MM.1S (cell line): ENCODE data around the gene NEDD4L.

Experiments
- DNase-seq: peaks from one replicate; pipeline ENCODE4 v3.0.0-alpha.2; 2015
- H2AFZ ChIP-seq: fragments of 300-600 bp; sonication (generic); 2 replicates; pipeline ENCODE4 v1.6.0; 2016; ENCODE audit warnings: antibody characterized with exemption, low read length
- H3F3A ChIP-seq: fragments of 300-600 bp; sonication (generic); 2 replicates; pipeline ENCODE4 v1.6.1; 2016; ENCODE audit warnings: mild to moderate bottlenecking, antibody characterized with exemption, low read length, moderate library complexity, mixed read lengths; ENCODE audit not compliant: insufficient read depth
- H3K27ac ChIP-seq: fragments of 300-600 bp; sonication (generic); 2 replicates; pipeline ENCODE4 v1.5.1; 2016; ENCODE audit warnings: mild to moderate bottlenecking, low read length
- H3K27me3 ChIP-seq: fragments of 300-600 bp; sonication (generic); replicated peaks from 2 replicates; pipeline ENCODE4 v1.6.0; 2016; ENCODE audit warnings: low read length; ENCODE audit not compliant: insufficient read depth
- H3K36me3 ChIP-seq: fragments of 300-600 bp; sonication (generic); replicated peaks from 2 replicates; pipeline ENCODE4 v1.6.1; 2016; ENCODE audit warnings: mild to moderate bottlenecking, low read length, mixed read lengths; ENCODE audit not compliant: insufficient read depth
- H3K4me1 ChIP-seq: fragments of 300-600 bp; sonication (generic); 2 replicates; pipeline ENCODE4 v1.6.1; 2016; ENCODE audit warnings: low read length, mixed read lengths
- H3K4me2 ChIP-seq: fragments of 300-600 bp; sonication (generic); 2 replicates; pipeline ENCODE4 v1.6.0; 2016; ENCODE audit warnings: low read depth, low read length
- H3K4me3 ChIP-seq: fragments of 300-600 bp; sonication (generic); 2 replicates; pipeline ENCODE4 v1.5.1; 2016; ENCODE audit warnings: low read length, mixed read lengths
- H3K79me2 ChIP-seq: fragments of 300-600 bp; sonication (generic); 2 replicates; pipeline ENCODE4 v1.6.1; 2016; ENCODE audit warnings: mixed run types, low read length, mixed read lengths
- H3K9ac ChIP-seq: fragments of 300-600 bp; sonication (generic); 2 replicates; pipeline ENCODE4 v1.6.1; 2016; ENCODE audit warnings: low read length, mixed read lengths
- H3K9me2 ChIP-seq: fragments of 300-600 bp; sonication (generic); replicated peaks from 2 replicates; pipeline ENCODE4 v1.6.1; 2016; ENCODE audit warnings: mild to moderate bottlenecking, low read length, mixed read lengths; ENCODE audit not compliant: insufficient read depth
- H3K9me3 ChIP-seq: fragments of 300-600 bp; sonication (generic); replicated peaks from 2 replicates; pipeline ENCODE4 v1.6.1; 2016; ENCODE audit warnings: mild to moderate bottlenecking, low read length, mixed read lengths; ENCODE audit not compliant: insufficient read depth
- H4K20me1 ChIP-seq: fragments of 300-600 bp; sonication (generic); 2 replicates; pipeline ENCODE4 v1.6.1; 2016; ENCODE audit warnings: mild to moderate bottlenecking, low read length, moderate library complexity, mixed read lengths; ENCODE audit not compliant: insufficient read depth
- EZH2 ChIP-seq: fragments of 300-600 bp; sonication (generic); optimal IDR thresholded peaks from 2 replicates; pipeline ENCODE3; 2017; ENCODE audit warnings: low read depth, mild to moderate bottlenecking, antibody characterized with exemption, low read length, mixed read lengths
- EZH2phosphoT487 ChIP-seq: fragments of 300-600 bp; sonication (generic); IDR thresholded peaks from 2 replicates; pipeline ENCODE4 v1.6.1; 2018; ENCODE audit warnings: antibody characterized with exemption, low read length
- TF ChIP-seq, protein P1 (sequence below): fragments of 300-600 bp; sonication (generic); IDR thresholded peaks from 2 replicates; pipeline ENCODE4 v1.5.1; 2016; ENCODE audit warnings: antibody characterized with exemption, low read length, mixed read lengths

The NEDD4L gene

DNA sequence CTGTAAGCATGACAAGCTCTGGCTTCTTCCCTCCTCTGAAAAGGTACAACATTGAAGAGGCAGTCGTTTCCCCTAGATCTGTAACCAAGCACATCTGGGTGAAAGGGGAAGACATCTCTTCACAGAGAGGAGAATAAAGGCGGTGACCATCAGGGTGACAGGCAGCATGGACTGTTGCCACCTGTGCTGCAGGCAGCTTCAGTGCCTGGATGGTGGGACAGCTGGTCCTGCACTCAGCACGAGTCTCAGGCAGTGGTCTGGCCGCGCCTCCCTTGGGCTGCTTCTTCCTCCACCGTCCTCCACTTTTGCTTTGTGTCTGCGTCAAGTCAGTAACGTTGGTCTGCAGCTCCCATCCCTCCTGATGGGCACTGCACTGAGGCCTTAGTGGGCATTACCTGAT is 264.4 kb downstream of the NEDD4L start:
- no peak for TF ChIP-seq EZH2
- no peak for TF ChIP-seq EZH2phosphoT487
- TF ChIP-seq, protein P1, sequence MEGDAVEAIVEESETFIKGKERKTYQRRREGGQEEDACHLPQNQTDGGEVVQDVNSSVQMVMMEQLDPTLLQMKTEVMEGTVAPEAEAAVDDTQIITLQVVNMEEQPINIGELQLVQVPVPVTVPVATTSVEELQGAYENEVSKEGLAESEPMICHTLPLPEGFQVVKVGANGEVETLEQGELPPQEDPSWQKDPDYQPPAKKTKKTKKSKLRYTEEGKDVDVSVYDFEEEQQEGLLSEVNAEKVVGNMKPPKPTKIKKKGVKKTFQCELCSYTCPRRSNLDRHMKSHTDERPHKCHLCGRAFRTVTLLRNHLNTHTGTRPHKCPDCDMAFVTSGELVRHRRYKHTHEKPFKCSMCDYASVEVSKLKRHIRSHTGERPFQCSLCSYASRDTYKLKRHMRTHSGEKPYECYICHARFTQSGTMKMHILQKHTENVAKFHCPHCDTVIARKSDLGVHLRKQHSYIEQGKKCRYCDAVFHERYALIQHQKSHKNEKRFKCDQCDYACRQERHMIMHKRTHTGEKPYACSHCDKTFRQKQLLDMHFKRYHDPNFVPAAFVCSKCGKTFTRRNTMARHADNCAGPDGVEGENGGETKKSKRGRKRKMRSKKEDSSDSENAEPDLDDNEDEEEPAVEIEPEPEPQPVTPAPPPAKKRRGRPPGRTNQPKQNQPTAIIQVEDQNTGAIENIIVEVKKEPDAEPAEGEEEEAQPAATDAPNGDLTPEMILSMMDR: no peak
- H3K27ac ChIP-seq: no peak overlapping the region
- H3K9me3 ChIP-seq: no peaks in the 10 kb centered on the region
- no peak overlapping the region for H3K9ac ChIP-seq
- H2AFZ ChIP-seq: no peak overlapping the region
- no peaks in the 10 kb centered on the region for H3K27me3 ChIP-seq
- no peak overlapping the region for H3K4me2 ChIP-seq
- no peaks in the 10 kb centered on the region for H4K20me1 ChIP-seq
- no peaks in the 10 kb centered on the region for H3K36me3 ChIP-seq
- H3K9me2 ChIP-seq: no peaks in the 10 kb centered on the region
- H3K4me1 ChIP-seq: no peaks in the 10 kb centered on the region
- no peak overlapping the region for H3K4me3 ChIP-seq
- H3K79me2 ChIP-seq: no peaks in the 10 kb centered on the region
- H3F3A ChIP-seq: no peaks in the 10 kb centered on the region
- DNase-seq: no peak

- Histone ChIP-seq H3K27ac (no peak overlapping the region), H3K4me2 (no peak overlapping the region), H4K20me1 (no peaks in the 10 kb centered on the region), H2AFZ (no peak overlapping the region), H3K27me3 (no peaks in the 10 kb centered on the region), H3K4me3 (no peak overlapping the region), H3F3A (no peaks in the 10 kb centered on the region), H3K9ac (no peak overlapping the region), H3K4me1 (no peaks in the 10 kb centered on the region), H3K9me2 (no peaks in the 10 kb centered on the region), H3K9me3 (no peaks in the 10 kb centered on the region), H3K36me3 (no peaks in the 10 kb centered on the region), H3K79me2 (no peaks in the 10 kb centered on the region)
- DNase-seq: no peak
- TF ChIP-seq, protein P1: no peak
- TF ChIP-seq EZH2: no peak
- TF ChIP-seq EZH2phosphoT487: no peak
Measured at GRCh38 chr18:58309099-58309498, 265.1 kb downstream of the NEDD4L start.

DNA sequence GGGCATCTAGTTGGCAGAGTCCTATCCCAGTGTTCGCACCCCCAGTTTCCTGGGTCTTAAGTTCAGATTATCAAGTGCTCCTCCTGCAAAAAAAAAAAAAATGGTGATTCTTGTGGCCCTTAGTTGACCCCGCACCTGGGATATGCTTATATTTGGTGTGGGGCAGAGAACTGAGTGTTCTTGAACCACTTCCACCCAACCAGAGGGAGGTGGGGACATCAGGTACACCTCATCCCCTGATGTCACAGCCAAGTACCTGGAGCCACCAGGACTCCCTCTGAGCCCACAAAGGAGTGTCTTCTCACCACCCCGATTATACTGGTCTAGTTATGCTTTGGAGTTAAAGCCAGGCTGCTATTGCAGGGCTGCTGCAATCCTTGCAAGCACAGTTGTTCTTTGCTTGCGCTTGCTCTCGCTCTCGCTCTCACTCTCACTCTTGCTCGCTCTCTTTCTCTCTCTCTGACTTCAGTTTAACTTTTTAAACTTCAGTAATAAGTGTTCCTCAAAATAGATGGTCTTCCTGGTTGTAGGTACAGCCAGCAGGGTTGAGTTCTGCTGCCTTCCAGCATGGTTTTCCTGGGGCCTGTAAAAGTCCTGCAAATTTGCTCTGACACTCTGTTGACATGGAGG is 265.7 kb downstream of the NEDD4L start:
- Histone ChIP-seq H3F3A (no peaks in the 10 kb centered on the region), H3K27me3 (no peaks in the 10 kb centered on the region), H3K27ac (no peak overlapping the region), H3K79me2 (no peaks in the 10 kb centered on the region), H3K4me1 (no peaks in the 10 kb centered on the region), H3K9ac (no peak overlapping the region), H4K20me1 (no peaks in the 10 kb centered on the region), H3K4me3 (no peak overlapping the region), H3K36me3 (no peaks in the 10 kb centered on the region), H3K9me2 (no peaks in the 10 kb centered on the region), H3K4me2 (no peak overlapping the region), H3K9me3 (no peaks in the 10 kb centered on the region), H2AFZ (no peak overlapping the region)
- DNase-seq: no peak
- TF ChIP-seq, protein P1: no peak
- TF ChIP-seq EZH2 (no peak), EZH2phosphoT487 (no peak)
